NB4 (cell line): ENCODE measurements around the gene ZNF18.

Experiments used
- MYC ChIP-seq: IDR thresholded peaks from 2 replicates; pipeline ENCODE4 v1.6.1; 2011; ENCODE audit warnings: low read depth, low read length
- POLR2A ChIP-seq: IDR thresholded peaks from 2 replicates; pipeline ENCODE4 v1.6.1; 2011; ENCODE audit warnings: mild to moderate bottlenecking; ENCODE audit not compliant: insufficient read length; ENCODE audit errors: extremely low read depth
- TF ChIP-seq, protein P1 (sequence below): IDR thresholded peaks from one replicate; pipeline ENCODE4 v1.5.1; 2012; ENCODE audit warnings: low read depth, low read length
- TF ChIP-seq, protein P2 (sequence below): IDR thresholded peaks from 2 replicates; pipeline ENCODE4 v1.6.1; 2011; ENCODE audit warnings: low read depth, low read length

DNA sequence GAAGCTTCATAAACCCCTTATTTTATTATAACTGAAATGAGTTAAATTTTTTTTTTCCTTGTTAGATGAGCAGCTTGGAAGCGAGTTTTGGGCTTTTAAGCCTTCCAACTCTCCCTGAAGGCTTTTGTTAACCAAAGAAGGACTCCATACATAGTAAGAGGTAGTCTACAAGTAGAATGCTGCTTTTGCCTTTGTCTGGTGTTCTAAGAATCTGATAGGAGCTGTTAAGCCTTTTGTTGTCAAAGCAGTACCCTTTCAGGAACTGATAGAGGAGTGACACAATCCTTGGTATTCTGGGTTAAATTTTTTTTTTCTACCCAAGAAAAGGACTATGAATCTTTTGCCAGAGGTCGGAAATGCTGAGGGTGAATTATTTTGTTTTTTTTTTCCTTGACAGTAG, 49.5 kb upstream of the ZNF18 start:
- TF ChIP-seq, protein P1, sequence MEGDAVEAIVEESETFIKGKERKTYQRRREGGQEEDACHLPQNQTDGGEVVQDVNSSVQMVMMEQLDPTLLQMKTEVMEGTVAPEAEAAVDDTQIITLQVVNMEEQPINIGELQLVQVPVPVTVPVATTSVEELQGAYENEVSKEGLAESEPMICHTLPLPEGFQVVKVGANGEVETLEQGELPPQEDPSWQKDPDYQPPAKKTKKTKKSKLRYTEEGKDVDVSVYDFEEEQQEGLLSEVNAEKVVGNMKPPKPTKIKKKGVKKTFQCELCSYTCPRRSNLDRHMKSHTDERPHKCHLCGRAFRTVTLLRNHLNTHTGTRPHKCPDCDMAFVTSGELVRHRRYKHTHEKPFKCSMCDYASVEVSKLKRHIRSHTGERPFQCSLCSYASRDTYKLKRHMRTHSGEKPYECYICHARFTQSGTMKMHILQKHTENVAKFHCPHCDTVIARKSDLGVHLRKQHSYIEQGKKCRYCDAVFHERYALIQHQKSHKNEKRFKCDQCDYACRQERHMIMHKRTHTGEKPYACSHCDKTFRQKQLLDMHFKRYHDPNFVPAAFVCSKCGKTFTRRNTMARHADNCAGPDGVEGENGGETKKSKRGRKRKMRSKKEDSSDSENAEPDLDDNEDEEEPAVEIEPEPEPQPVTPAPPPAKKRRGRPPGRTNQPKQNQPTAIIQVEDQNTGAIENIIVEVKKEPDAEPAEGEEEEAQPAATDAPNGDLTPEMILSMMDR: no peak
- TF ChIP-seq POLR2A: no peak
- TF ChIP-seq, protein P2, sequence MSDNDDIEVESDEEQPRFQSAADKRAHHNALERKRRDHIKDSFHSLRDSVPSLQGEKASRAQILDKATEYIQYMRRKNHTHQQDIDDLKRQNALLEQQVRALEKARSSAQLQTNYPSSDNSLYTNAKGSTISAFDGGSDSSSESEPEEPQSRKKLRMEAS: no peak
- TF ChIP-seq MYC: no peak
